Left renal cortex interstitium (tissue), 4 donors: ENCODE data around the gene NXN. TPM values are rescaled to one million over a fixed set of nuclear protein-coding genes. Genes with fewer than 3 reads are reported as not detected.
A peak's percentile ranks its signal among the peaks of the same experiment; 100 is the strongest.
"Not testable (repeated sequence)": the region's sequence is repeated elsewhere in the genome, so short reads cannot be mapped to it uniquely, and the experiment has no call there.

Source experiments
- DNase-seq, 4 donors: peaks; one replicate each; pipeline ENCODE4 v3.0.0-alpha.2; 2013; ENCODE audit warnings: low read depth in 4 of 4, low spot score in 2 of 4, missing footprints in 1 of 4
- polyA plus RNA-seq, 4 donors: library from polyadenylated mRNA; unstranded; fragments of 120-200 nt; gene quantifications; one replicate each; pipeline ENCODE4 v1.2.1, GENCODE V29; 2013; ENCODE audit not compliant: insufficient read length in 4 of 4

Gene NXN
- polyA plus RNA-seq, 4 donors = 31.7 to 43.7 (median 39.7) TPM

GRCh38 chr17:981292-981658, 1.7 kb upstream of the NXN start:
- no peak for DNase-seq

DNA sequence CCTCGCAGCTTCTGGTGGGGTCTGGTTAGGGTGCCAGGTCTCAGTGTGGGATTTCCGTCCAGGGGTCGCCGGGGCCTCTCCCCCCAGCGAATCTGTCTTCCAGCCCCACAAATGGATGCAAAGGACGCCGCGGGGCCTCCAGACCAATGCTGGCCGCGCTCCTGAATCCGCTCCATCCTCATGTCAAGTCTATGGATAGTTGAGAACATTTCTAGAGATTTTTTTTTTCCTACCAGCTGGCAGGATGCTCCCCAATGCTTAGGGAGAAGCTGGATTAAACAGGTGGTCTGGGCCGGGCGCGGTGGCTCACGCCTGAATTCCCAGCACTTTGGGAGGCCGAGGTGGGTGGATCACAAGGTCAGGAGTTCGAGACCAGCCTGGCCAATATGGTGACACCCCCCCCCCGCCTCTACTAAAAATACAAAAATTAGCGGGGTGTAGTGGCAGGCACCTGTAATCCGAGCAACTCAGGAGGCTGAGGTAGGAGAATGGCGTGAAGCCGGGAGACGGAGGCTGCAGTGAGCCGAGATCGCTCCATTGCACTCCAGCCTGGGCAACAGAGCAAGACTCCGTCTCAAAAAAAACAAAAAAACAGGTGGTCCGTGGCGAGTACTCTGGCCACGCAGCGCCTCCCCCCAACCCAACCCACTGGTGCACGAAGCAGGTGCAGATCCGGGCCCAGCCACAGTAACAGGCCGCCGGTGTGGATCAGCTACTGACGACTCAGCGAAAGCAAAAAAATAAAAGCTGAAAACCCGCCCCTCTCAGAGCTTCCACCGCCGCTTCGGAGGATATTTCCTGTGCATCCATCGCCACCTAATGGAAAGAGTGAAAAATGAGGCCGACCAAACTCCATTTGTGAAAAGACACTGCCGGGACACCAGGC, 1.1 kb upstream of the NXN start:
- DNase-seq = peak in 1 of 4 donors; percentile 84

DNA sequence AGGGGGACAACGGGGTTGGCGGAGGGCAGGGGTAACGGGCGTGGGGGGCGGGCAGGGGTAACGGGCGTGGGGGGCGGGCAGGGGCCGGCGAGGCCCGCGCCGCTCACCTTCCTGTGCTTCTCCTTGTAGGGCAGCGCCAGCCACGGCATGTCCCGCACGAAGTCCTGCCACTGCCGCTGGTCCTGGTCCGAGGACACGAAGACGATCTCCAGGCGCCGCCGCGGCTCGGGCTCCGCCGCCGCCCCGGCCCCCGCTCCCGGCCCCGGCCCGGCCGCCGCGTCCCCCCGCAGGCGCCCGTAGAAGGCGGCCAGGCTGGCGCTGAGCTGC, 401 bp downstream of the NXN start:
- DNase-seq = no peak

- no peak for DNase-seq
These were observed 1.2 kb downstream of the NXN start for GRCh38 chr17:978103-979093.

- no peak for DNase-seq
These were observed 2.4 kb downstream of the NXN start for GRCh38 chr17:977166-977565.

- no peak for DNase-seq
These were observed 3.3 kb downstream of the NXN start for GRCh38 chr17:976312-976711.

- DNase-seq = no peak
These were observed 4.1 kb downstream of the NXN start for GRCh38 chr17:975371-975915.

DNA sequence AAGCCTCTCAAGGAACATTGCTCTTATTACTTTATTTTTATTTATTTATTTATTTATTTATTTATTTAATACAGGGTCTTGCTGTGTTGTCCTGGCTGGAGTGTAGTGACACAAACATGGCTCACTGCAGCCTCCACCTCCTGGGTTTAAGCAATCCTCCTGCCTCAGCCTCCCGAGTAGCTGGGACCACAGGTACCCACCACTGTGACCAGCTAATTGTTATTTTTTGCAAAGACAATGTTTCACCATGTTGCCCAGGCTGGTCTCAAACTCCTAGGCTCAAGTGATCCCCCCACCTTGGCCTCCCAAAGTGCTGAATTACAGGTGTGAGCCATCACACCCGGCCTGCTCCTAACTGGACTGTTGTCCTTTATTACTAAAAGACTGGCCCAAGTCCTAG, 4.8 kb downstream of the NXN start:
- DNase-seq = not testable (repeated sequence)

DNA sequence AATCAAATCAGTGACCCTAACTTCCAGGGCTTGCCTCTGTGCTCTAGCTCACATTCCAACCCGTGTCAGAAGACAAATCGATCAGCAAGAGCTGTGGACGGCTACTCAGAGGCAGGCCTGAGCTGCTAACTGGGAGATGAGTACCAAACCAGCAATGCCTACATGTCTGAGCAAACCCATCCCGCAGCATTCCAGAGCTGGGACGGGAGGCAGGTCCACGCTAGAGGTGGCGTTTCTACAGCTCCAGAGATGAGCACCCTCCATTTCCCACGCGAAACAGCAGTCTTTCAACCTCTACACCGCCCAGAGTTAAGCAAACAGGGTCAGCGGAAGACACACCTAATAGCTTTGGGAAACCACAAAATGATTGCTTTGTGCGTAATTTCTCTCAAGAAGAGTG, 6.5 kb downstream of the NXN start:
- DNase-seq = no peak

DNA sequence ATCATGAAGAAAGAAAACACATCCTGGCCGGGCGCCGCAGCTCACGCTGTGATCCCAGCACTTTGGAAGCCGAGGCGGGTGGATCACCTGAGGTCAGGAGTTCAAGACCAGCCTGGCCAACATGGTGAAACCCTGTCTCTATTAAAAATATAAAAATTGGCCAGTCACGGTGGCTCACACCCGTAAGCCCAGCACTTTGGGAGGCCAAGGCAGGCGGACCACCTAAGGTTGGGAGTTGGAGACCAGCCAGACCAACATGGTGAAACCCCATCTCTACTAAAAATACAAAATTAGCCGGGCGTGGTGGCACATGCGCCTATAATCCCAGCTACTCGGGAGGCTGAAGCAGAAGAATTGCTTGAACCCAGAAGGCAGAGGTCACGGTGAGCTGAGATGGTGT, 7.7 kb downstream of the NXN start:
- DNase-seq = not testable (repeated sequence)

GRCh38 chr17:970364-970763, 9.2 kb downstream of the NXN start:
- DNase-seq = no peak

GRCh38 chr17:969811-970355, 9.7 kb downstream of the NXN start:
- no peak for DNase-seq

DNA sequence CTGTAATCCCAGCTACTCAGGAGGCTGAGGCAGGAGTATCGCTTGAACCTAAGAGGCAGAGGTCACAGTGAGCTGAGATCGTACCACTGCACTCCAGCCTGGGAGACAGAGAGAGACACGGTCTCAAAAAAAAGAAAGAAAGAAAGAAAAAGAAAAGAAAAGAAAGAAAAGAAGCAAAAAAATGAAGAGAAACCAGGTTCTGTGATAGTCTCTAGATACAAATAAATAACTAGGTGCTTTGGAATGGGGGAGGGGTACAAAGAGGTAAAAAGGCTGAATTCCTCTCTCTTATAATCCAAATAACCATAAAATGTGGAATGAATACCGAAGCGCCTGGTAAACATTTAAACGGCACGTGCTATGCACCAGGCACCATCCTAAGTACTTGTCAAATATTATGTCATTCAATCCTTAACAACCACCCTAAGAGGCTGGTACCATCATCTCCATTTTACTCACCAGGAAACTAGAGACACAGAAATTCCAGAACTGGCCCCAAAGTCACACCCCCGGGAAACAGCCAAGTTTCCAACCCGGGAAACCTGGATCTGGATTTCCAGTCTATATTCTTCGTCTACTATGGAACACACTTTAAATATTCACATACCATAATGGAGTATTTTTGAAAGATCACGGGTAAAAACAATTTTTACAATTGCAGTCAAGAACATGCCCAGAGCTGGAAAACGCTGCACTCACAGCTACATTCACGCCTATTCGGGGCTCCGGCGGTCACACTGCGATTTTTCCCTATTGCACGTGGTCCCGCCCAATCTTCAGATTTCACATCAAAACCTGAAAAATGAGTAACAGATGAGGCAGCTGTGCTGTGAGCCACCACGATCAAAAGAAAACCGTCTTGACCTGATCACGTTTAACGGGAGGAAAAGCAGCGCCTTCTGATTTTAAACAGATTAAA, 10.5 kb downstream of the NXN start:
- DNase-seq = no peak

GRCh38 chr17:967122-967521, 12.5 kb downstream of the NXN start:
- no peak for DNase-seq

GRCh38 chr17:965311-965989, 14.1 kb downstream of the NXN start:
- no peak for DNase-seq

DNA sequence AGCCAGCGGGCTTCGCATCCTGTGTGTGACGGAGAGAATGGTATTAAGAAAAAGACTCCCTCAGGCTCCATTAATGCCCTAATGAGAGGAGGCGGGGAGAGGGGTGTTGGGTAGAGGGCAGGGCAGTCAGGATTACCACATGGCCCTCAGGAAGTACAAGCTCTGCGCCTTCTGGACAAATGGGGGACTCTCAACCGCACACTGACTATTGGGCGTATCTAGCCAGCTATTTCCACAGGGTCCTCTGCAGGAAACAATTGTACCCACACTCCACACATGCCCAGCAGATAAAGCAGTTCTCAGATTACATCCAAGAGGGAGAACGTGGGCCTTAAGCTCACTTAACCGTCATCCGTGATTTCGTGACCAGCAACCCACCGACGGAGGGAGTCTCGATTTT, 14.7 kb downstream of the NXN start:
- no peak for DNase-seq

DNA sequence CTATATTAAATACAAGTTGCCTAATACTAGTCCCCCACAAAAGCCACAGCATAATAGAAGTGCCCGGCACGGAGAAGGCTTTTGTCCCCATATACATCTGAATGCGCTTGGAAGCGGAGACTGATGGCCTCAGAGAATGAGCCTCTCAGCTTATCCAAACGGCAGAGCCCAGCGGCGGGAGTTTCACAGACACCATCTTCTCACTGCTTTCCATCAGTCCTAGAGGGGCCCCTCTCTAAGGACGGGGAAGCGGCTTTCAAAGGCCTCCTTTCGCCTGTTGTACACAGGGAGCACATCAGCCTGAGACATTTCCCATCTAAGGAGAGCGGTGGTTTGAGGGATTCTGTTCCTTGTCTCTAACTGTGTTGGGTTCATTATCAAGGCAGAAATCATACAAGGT, 16.9 kb downstream of the NXN start:
- DNase-seq = no peak

- DNase-seq = no peak
These were observed 17.4 kb downstream of the NXN start for GRCh38 chr17:962166-962565.

- no peak for DNase-seq
These were observed 20.7 kb downstream of the NXN start for GRCh38 chr17:958712-959451.
